GM19043 (cell line): Measurements from ENCODE around the gene KIF9.
"Not testable (repeated sequence)": the region's sequence is repeated elsewhere in the genome, so short reads cannot be mapped to it uniquely, and the experiment has no call there.

Experiments used
- ATAC-seq: cut with Tn5 transposase; IDR thresholded peaks from one replicate; pipeline ENCODE4 v1.9.1; 2021; ENCODE audit warnings: low read depth; ENCODE audit not compliant: unreplicated experiment

KIF9 gene

GRCh38 chr3:47197287-47197686, 85.3 kb downstream of the KIF9 start:
- no peak for ATAC-seq

DNA sequence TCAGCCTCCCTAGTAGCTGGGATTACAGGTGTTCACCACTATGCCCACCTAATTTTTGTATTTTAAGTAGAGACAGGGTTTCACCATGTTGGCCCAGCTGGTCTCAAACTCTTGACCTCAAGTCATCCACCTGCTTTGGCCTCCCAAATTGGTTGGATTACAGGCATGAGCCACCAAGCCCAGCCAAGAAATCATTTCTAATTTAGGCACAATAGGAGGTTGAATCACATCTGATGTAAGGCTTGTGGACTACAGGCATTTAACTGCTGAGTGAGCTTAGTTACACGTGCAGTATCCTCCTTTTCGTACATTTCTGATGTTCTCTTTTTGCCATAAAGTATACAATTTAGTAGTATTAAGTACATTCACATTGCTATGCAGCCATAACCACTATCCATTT, 87.6 kb downstream of the KIF9 start:
- ATAC-seq: no peak

- no peak for ATAC-seq
Measured at GRCh38 chr3:47193871-47194859, 88.4 kb downstream of the KIF9 start.

DNA sequence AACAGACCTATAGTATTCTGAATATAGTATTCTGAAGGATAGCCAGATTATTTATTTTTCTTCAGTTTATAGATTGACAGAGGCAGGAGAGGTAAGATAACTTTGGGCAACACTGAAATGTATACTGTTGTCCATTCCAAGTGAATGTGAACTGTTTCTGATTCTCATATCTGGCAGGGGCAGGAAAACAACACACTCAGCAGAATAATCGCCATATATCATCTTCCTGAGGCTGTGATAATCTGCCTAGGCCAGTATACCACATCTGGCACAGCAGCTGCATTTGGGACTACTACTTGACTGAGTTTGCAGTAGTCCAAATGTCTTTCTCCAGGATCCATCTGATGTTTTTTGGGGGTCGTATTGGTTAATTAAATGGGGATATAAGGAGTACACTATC, 96.3 kb downstream of the KIF9 start:
- ATAC-seq: no peak

- ATAC-seq: not testable (repeated sequence)
Measured at GRCh38 chr3:47181685-47182084, 100.9 kb downstream of the KIF9 start.

DNA sequence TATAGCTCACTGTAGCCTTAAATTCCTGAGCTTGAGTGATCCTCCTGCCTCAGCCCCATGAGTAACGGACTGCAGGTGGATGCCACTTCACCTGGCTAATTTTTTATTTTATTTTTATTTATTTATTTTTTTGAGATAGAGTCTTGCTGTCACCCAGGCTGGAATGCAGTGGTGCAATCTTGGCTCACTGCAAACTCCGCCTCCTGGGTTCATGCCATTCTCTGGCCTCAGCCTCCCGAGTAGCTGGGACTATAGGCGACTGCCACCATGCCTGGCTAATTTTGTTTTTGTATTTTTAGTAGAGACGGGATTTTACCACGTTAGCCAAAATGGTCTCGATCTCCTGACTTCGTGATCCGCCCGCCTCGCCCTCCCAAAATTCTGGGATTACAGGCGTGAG, 102.6 kb downstream of the KIF9 start:
- not testable (repeated sequence) for ATAC-seq
